ENCODE data around the gene BORCS6. TPM values are rescaled to one million over a fixed set of nuclear protein-coding genes. Genes with fewer than 3 reads are reported as not detected.

Gene BORCS6
- total and polyA plus RNA-seq, 2 of the 13 experiments (the other 11 are each of a cell fraction or from before 2014, with no cell fraction given), result 2.0 to 5.1 TPM

DNA sequence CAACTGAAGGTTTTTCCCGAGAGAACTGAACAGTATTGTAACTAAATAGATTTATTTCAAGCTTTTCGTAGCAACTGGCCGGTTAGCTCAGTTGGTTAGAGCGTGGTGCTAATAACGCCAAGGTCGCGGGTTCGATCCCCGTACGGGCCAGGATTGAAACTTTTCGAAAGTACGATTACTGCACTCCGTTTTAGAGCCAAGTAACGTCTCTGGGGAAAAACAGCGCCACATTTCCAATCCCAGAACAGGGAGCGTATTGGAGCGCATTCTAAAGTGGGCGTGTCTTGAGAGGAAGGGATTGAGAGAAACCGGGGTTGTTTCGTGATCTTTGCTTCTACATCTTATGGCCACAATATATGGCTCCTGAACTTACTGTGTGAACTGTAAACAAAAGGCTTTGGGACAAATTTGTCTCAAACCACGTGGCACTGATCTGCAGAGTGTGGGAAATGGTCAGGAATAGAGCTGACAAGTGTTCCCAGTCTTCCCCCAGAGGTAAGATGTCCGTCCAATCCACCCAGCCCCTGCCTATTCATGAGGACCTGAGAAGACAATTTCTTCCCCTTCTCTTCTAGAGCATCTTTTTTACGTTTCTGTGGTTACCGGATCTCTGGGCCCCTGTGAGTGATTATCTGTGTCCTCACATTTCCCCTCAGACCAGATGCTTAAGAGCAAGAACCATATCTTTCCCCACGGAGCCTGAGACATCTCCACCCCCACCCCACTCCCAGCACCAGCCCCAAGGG lies 2.3 kb downstream of the BORCS6 start (continued):
- TF ChIP-seq ZNF12 (CRISPR knock-in tag; IDR thresholded peaks at IDR 0.05) (peak; percentile 4; the same call in 1 of the 2 replicates), PRPF4 (IDR thresholded peaks at IDR 0.05; ENCODE audit: low read depth, low read length, poor library complexity, severe bottlenecking) (no peak), ZNF30 (CRISPR knock-in tag; IDR thresholded peaks at IDR 0.05) (no peak), PHB2 (IDR thresholded peaks at IDR 0.05; ENCODE audit: partially characterized antibody) (no peak), FOXK2 (IDR thresholded peaks at IDR 0.05) (0 out of 2 replicates have a peak, but pooled peaks have one; percentile 4), TBX3 (IDR thresholded peaks at IDR 0.05; ENCODE audit: borderline replicate concordance) (0 out of 2 replicates have a peak, but pooled peaks have one; percentile 9), FOXK1 (CRISPR knock-in tag; IDR thresholded peaks at IDR 0.05; ENCODE audit: borderline replicate concordance, low read depth) (peak; percentile 53; the same call in 1 of the 2 replicates), PRMT3 (CRISPR knock-in tag; IDR thresholded peaks at IDR 0.05; ENCODE audit: borderline replicate concordance, low read depth) (0 out of 2 replicates have a peak, but pooled peaks have one; percentile 76), KLF13 (CRISPR knock-in tag; IDR thresholded peaks at IDR 0.05) (0 out of 2 replicates have a peak, but pooled peaks have one; percentile 85)
- TF ChIP-seq, protein P1, sequence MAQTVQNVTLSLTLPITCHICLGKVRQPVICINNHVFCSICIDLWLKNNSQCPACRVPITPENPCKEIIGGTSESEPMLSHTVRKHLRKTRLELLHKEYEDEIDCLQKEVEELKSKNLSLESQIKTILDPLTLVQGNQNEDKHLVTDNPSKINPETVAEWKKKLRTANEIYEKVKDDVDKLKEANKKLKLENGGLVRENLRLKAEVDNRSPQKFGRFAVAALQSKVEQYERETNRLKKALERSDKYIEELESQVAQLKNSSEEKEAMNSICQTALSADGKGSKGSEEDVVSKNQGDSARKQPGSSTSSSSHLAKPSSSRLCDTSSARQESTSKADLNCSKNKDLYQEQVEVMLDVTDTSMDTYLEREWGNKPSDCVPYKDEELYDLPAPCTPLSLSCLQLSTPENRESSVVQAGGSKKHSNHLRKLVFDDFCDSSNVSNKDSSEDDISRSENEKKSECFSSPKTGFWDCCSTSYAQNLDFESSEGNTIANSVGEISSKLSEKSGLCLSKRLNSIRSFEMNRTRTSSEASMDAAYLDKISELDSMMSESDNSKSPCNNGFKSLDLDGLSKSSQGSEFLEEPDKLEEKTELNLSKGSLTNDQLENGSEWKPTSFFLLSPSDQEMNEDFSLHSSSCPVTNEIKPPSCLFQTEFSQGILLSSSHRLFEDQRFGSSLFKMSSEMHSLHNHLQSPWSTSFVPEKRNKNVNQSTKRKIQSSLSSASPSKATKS (CRISPR knock-in tag; IDR thresholded peaks at IDR 0.05), result peak; percentile 22; the same call in 1 of the 2 replicates
- TF ChIP-seq, protein P2, sequence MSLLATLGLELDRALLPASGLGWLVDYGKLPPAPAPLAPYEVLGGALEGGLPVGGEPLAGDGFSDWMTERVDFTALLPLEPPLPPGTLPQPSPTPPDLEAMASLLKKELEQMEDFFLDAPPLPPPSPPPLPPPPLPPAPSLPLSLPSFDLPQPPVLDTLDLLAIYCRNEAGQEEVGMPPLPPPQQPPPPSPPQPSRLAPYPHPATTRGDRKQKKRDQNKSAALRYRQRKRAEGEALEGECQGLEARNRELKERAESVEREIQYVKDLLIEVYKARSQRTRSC (CRISPR knock-in tag; IDR thresholded peaks at IDR 0.05; ENCODE audit: low read depth), result no peak
- TF ChIP-seq, protein P3, sequence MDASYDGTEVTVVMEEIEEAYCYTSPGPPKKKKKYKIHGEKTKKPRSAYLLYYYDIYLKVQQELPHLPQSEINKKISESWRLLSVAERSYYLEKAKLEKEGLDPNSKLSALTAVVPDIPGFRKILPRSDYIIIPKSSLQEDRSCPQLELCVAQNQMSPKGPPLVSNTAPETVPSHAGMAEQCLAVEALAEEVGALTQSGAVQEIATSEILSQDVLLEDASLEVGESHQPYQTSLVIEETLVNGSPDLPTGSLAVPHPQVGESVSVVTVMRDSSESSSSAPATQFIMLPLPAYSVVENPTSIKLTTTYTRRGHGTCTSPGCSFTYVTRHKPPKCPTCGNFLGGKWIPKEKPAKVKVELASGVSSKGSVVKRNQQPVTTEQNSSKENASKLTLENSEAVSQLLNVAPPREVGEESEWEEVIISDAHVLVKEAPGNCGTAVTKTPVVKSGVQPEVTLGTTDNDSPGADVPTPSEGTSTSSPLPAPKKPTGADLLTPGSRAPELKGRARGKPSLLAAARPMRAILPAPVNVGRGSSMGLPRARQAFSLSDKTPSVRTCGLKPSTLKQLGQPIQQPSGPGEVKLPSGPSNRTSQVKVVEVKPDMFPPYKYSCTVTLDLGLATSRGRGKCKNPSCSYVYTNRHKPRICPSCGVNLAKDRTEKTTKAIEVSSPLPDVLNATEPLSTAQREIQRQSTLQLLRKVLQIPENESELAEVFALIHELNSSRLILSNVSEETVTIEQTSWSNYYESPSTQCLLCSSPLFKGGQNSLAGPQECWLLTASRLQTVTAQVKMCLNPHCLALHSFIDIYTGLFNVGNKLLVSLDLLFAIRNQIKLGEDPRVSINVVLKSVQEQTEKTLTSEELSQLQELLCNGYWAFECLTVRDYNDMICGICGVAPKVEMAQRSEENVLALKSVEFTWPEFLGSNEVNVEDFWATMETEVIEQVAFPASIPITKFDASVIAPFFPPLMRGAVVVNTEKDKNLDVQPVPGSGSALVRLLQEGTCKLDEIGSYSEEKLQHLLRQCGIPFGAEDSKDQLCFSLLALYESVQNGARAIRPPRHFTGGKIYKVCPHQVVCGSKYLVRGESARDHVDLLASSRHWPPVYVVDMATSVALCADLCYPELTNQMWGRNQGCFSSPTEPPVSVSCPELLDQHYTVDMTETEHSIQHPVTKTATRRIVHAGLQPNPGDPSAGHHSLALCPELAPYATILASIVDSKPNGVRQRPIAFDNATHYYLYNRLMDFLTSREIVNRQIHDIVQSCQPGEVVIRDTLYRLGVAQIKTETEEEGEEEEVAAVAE (CRISPR knock-in tag; IDR thresholded peaks at IDR 0.05; ENCODE audit: borderline replicate concordance), result peak; percentile 71; the same call in 1 of the 2 replicates
- TF ChIP-seq, protein P4, sequence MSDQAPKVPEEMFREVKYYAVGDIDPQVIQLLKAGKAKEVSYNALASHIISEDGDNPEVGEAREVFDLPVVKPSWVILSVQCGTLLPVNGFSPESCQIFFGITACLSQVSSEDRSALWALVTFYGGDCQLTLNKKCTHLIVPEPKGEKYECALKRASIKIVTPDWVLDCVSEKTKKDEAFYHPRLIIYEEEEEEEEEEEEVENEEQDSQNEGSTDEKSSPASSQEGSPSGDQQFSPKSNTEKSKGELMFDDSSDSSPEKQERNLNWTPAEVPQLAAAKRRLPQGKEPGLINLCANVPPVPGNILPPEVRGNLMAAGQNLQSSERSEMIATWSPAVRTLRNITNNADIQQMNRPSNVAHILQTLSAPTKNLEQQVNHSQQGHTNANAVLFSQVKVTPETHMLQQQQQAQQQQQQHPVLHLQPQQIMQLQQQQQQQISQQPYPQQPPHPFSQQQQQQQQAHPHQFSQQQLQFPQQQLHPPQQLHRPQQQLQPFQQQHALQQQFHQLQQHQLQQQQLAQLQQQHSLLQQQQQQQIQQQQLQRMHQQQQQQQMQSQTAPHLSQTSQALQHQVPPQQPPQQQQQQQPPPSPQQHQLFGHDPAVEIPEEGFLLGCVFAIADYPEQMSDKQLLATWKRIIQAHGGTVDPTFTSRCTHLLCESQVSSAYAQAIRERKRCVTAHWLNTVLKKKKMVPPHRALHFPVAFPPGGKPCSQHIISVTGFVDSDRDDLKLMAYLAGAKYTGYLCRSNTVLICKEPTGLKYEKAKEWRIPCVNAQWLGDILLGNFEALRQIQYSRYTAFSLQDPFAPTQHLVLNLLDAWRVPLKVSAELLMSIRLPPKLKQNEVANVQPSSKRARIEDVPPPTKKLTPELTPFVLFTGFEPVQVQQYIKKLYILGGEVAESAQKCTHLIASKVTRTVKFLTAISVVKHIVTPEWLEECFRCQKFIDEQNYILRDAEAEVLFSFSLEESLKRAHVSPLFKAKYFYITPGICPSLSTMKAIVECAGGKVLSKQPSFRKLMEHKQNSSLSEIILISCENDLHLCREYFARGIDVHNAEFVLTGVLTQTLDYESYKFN (CRISPR knock-in tag; conservative IDR thresholded peaks at IDR 0.05), result peak; percentile 48; the same call in 1 of the 2 replicates
- TF ChIP-seq, protein P5, sequence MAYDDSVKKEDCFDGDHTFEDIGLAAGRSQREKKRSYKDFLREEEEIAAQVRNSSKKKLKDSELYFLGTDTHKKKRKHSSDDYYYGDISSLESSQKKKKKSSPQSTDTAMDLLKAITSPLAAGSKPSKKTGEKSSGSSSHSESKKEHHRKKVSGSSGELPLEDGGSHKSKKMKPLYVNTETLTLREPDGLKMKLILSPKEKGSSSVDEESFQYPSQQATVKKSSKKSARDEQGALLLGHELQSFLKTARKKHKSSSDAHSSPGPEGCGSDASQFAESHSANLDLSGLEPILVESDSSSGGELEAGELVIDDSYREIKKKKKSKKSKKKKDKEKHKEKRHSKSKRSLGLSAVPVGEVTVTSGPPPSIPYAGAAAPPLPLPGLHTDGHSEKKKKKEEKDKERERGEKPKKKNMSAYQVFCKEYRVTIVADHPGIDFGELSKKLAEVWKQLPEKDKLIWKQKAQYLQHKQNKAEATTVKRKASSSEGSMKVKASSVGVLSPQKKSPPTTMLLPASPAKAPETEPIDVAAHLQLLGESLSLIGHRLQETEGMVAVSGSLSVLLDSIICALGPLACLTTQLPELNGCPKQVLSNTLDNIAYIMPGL (CRISPR knock-in tag; IDR thresholded peaks at IDR 0.05; ENCODE audit: borderline replicate concordance in 1 of 2, low read depth in 1 of 2), result peak in 1 of 2 experiments; percentile 97; a peak in 3 of 4 replicates

All from HepG2 (cell line).